ENCODE measurements around the gene GALNT7.

The GALNT7 gene

GRCh38 chr4:173270312-173271027 lies 101.9 kb downstream of the GALNT7 start (continued):
- peak; percentile 61; the same call in 1 of the 2 replicates for TF ChIP-seq PRDM6 (tag by site-specific recombination; IDR thresholded peaks at IDR 0.05)

DNA sequence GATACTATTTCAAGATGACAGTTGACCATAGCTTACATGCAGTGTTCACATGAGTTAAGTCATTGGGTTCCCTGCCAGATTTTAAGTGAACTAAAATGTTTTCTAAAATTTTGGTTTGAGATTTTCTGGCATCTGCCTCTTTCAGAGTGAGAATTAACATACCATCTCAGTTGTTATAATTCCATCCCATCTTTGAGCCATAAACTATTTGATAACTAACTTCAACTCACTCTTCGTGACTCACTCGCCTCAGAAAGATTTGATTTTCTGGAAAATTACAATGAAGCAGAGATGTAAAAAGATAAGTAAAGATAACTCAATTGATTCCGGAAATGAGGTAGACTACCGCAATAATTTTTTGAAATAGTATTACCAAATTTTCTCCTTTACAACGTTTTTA lies 103.7 kb downstream of the GALNT7 start:
- TF ChIP-seq GLIS2 (tag by site-specific recombination; IDR thresholded peaks at IDR 0.05) (no peak), ZNF19 (tag by site-specific recombination; IDR thresholded peaks at IDR 0.05; ENCODE audit: low read depth) (no peak), ZNF585B (tag by site-specific recombination; IDR thresholded peaks at IDR 0.05) (no peak), ZNF366 (tag by site-specific recombination; conservative IDR thresholded peaks at IDR 0.05) (no peak)
- TF ChIP-seq, protein P1, sequence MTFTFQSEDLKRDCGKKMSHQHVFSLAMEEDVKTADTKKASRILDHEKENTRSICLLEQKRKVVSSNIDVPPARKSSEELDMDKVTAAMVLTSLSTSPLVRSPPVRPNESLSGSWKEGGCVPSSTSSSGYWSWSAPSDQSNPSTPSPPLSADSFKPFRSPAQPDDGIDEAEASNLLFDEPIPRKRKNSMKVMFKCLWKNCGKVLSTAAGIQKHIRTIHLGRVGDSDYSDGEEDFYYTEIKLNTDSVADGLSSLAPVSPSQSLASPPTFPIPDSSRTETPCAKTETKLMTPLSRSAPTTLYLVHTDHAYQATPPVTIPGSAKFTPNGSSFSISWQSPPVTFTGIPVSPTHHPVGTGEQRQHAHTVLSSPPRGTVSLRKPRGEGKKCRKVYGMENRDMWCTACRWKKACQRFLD (tag by site-specific recombination; IDR thresholded peaks at IDR 0.05), result no peak
- ChIA-PET POLR2A (no interaction called here), CTCF (no interaction called here)
- H3K9me3 ChIP-seq (ENCODE audit: control insufficient read depth, insufficient read depth, low read depth, low read length), result no peaks in the 10 kb centered on the region
- no peak overlapping the region for H3K4me3 ChIP-seq (ENCODE audit: low read depth, low read length)
- H3K27ac ChIP-seq (ENCODE audit: extremely low read depth, low read depth, low read length), result no peak overlapping the region
- peaks cover 0 to 4% of the 10 kb centered on the region in 2 experiments; a peak in 1 of 3 replicates for H3K36me3 ChIP-seq (ENCODE audit: control insufficient read depth in 2 of 2, insufficient read depth in 1 of 2, low read length in 2 of 2)
- H3K4me1 ChIP-seq (ENCODE audit: control insufficient read depth, insufficient read depth, low read length), result peaks cover 12% of the 10 kb centered on the region

- Histone ChIP-seq H3K9me3 (ENCODE audit: control insufficient read depth, insufficient read depth, low read depth, low read length) (no peaks in the 10 kb centered on the region), H3K27ac (ENCODE audit: extremely low read depth, low read depth, low read length) (no peak overlapping the region), H3K4me1 (ENCODE audit: control insufficient read depth, insufficient read depth, low read length) (peaks cover 12% of the 10 kb centered on the region), H3K4me3 (ENCODE audit: low read depth, low read length) (no peak overlapping the region), H3K36me3 (ENCODE audit: control insufficient read depth in 2 of 2, insufficient read depth in 1 of 2, low read length in 2 of 2) (peaks cover 0 to 4% of the 10 kb centered on the region in 2 experiments; a peak in 1 of 3 replicates)
- POLR2A ChIA-PET, result no interaction called here
- CTCF ChIA-PET, result no interaction called here
- no peak for TF ChIP-seq ZNF211 (tag by site-specific recombination; IDR thresholded peaks at IDR 0.05; ENCODE audit: low read depth)
- TF ChIP-seq WT1 (tag by site-specific recombination; IDR thresholded peaks at IDR 0.05), result no peak
- TF ChIP-seq KLF8 (tag by site-specific recombination; IDR thresholded peaks at IDR 0.05), result no peak
- TF ChIP-seq YY1 (tag by site-specific recombination; IDR thresholded peaks at IDR 0.05), result no peak
- TF ChIP-seq, protein P2, sequence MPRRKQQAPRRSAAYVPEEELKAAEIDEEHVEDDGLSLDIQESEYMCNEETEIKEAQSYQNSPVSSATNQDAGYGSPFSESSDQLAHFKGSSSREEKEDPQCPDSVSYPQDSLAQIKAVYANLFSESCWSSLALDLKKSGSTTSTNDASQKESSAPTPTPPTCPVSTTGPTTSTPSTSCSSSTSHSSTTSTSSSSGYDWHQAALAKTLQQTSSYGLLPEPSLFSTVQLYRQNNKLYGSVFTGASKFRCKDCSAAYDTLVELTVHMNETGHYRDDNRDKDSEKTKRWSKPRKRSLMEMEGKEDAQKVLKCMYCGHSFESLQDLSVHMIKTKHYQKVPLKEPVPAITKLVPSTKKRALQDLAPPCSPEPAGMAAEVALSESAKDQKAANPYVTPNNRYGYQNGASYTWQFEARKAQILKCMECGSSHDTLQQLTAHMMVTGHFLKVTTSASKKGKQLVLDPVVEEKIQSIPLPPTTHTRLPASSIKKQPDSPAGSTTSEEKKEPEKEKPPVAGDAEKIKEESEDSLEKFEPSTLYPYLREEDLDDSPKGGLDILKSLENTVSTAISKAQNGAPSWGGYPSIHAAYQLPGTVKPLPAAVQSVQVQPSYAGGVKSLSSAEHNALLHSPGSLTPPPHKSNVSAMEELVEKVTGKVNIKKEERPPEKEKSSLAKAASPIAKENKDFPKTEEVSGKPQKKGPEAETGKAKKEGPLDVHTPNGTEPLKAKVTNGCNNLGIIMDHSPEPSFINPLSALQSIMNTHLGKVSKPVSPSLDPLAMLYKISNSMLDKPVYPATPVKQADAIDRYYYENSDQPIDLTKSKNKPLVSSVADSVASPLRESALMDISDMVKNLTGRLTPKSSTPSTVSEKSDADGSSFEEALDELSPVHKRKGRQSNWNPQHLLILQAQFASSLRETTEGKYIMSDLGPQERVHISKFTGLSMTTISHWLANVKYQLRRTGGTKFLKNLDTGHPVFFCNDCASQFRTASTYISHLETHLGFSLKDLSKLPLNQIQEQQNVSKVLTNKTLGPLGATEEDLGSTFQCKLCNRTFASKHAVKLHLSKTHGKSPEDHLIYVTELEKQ (tag by site-specific recombination; IDR thresholded peaks at IDR 0.05; ENCODE audit: borderline replicate concordance), result no peak
- TF ChIP-seq ZNF549 (tag by site-specific recombination; IDR thresholded peaks at IDR 0.05), result no peak
- TF ChIP-seq GLI4 (tag by site-specific recombination; IDR thresholded peaks at IDR 0.05), result no peak
- no peak for TF ChIP-seq GLI2 (tag by site-specific recombination; IDR thresholded peaks at IDR 0.05; ENCODE audit: borderline replicate concordance, low read depth)
- TF ChIP-seq ZNF76 (tag by site-specific recombination; IDR thresholded peaks at IDR 0.05; ENCODE audit: borderline replicate concordance, low read depth), result no peak
- no peak for TF ChIP-seq ZBTB6 (tag by site-specific recombination; IDR thresholded peaks at IDR 0.05)
- TF ChIP-seq ZBTB17 (tag by site-specific recombination; IDR thresholded peaks at IDR 0.05), result peak; percentile 30; the same call in 1 of the 2 replicates
- peak; percentile 60; the same call in 1 of the 2 replicates for TF ChIP-seq ZNF184 (tag by site-specific recombination; IDR thresholded peaks at IDR 0.05)
- no peak for TF ChIP-seq ZNF513 (tag by site-specific recombination; IDR thresholded peaks at IDR 0.05)
- TF ChIP-seq HIC1 (tag by site-specific recombination; IDR thresholded peaks at IDR 0.05), result 0 out of 2 replicates have a peak, but pooled peaks have one; percentile 28
- no peak for TF ChIP-seq ZNF423 (tag by site-specific recombination; IDR thresholded peaks at IDR 0.05)
These were observed 104.4 kb downstream of the GALNT7 start for GRCh38 chr4:173272996-173273395.
